PC-9 (cell line): ENCODE measurements around the gene CTSW. TPM values are rescaled to one million over a fixed set of nuclear protein-coding genes. Genes with fewer than 3 reads are reported as not detected.

Experiments
- BruUV-seq: library from RNA; stranded (reverse); fragments of 400-500 nt; replicated peaks from 2 replicates; lab custom pipeline; 2021; lab: Mats Ljungman, UMichigan
- CTCF ChIA-PET: fragments of 300-600 bp; sonication (Branson Sonifier 250); formaldehyde crosslinking; loops from one replicate; lab custom pipeline; 2022; ENCODE audit warnings: antibody characterized with exemption; lab: Charles Lee
- POLR2A ChIA-PET: fragments of 300-600 bp; sonication (Branson Sonifier 250); formaldehyde crosslinking; loops from one replicate; lab custom pipeline; 2022; ENCODE audit warnings: antibody characterized with exemption; ENCODE audit not compliant: unreplicated experiment; lab: Charles Lee
- DNase-seq, 2 experiments: peaks; one replicate each; pipeline versions ENCODE4 v3.0.0 to v3.0.0-alpha.2; 2015 to 2022; ENCODE audit warnings: mixed read lengths in 1 of 2
- H2AFZ ChIP-seq: fragments of 200-600 bp; sonication (generic); 2 replicates; pipeline ENCODE4 v1.8.1; 2017; ENCODE audit warnings: antibody characterized with exemption
- H3F3A ChIP-seq: fragments of 200-600 bp; sonication (generic); 2 replicates; pipeline ENCODE4 v1.8.1; 2017; ENCODE audit warnings: antibody characterized with exemption, mild to moderate bottlenecking, low read depth; ENCODE audit not compliant: insufficient read depth
- H3K27ac ChIP-seq: fragments of 200-600 bp; sonication (generic); 2 replicates; pipeline ENCODE4 v1.6.1; 2016; ENCODE audit warnings: mixed run types
- H3K27me3 ChIP-seq: fragments of 200-600 bp; sonication (generic); 2 replicates; pipeline ENCODE4 v1.6.1; 2016; ENCODE audit warnings: low read depth, mixed run types; ENCODE audit not compliant: insufficient read depth
- H3K36me3 ChIP-seq: fragments of 200-600 bp; sonication (generic); 2 replicates; pipeline ENCODE4 v1.6.1; 2016; ENCODE audit warnings: low read depth, mixed run types
- H3K4me1 ChIP-seq: fragments of 200-600 bp; sonication (generic); replicated peaks from 2 replicates; pipeline ENCODE4 v1.6.1; 2016; ENCODE audit warnings: mixed run types; ENCODE audit not compliant: insufficient read depth
- H3K4me2 ChIP-seq: fragments of 200-600 bp; sonication (generic); 2 replicates; pipeline ENCODE4 v1.6.1; 2017; ENCODE audit warnings: mixed run types
- H3K4me3 ChIP-seq: fragments of 200-600 bp; sonication (generic); 2 replicates; pipeline ENCODE4 v1.6.1; 2016; ENCODE audit warnings: mixed run types
- H3K79me2 ChIP-seq: fragments of 200-600 bp; sonication (generic); 2 replicates; pipeline ENCODE4 v1.6.1; 2017; ENCODE audit warnings: low read depth, mixed run types
- H3K9me2 ChIP-seq: fragments of 200-600 bp; sonication (generic); 2 replicates; pipeline ENCODE4 v1.8.1; 2017; ENCODE audit warnings: mild to moderate bottlenecking; ENCODE audit not compliant: insufficient read depth
- H3K9me3 ChIP-seq: fragments of 200-600 bp; sonication (generic); 2 replicates; pipeline ENCODE4 v1.8.1; 2016; ENCODE audit warnings: low read depth; ENCODE audit not compliant: insufficient read depth
- H4K20me1 ChIP-seq: fragments of 200-600 bp; sonication (generic); 2 replicates; pipeline ENCODE4 v1.8.1; 2017; ENCODE audit not compliant: insufficient read depth
- EZH2 ChIP-seq: fragments of 200-600 bp; sonication (generic); IDR thresholded peaks from 2 replicates; pipeline ENCODE4 v1.8.0; 2017; ENCODE audit warnings: antibody characterized with exemption, low read depth
- intact Hi-C: fragments of 100-400 bp; cut with micrococcal nuclease; formaldehyde crosslinking; loops from one replicate; pipeline ENCODE4 v1.10.0; 2022; ENCODE audit not compliant: unreplicated experiment
- total RNA-seq: library from RNA; stranded (reverse); gene quantifications from 2 replicates; pipeline ENCODE4 v1.2.3, GENCODE V29; 2021
- TF ChIP-seq, protein P1 (sequence below): fragments of 200-600 bp; sonication (generic); conservative IDR thresholded peaks from 2 replicates; pipeline ENCODE4 v1.6.1; 2017; ENCODE audit warnings: mixed run types, antibody characterized with exemption, mild to moderate bottlenecking, moderate library complexity

The CTSW gene
- total RNA-seq, 1 experiment from 2014 or later, result not detected

DNA sequence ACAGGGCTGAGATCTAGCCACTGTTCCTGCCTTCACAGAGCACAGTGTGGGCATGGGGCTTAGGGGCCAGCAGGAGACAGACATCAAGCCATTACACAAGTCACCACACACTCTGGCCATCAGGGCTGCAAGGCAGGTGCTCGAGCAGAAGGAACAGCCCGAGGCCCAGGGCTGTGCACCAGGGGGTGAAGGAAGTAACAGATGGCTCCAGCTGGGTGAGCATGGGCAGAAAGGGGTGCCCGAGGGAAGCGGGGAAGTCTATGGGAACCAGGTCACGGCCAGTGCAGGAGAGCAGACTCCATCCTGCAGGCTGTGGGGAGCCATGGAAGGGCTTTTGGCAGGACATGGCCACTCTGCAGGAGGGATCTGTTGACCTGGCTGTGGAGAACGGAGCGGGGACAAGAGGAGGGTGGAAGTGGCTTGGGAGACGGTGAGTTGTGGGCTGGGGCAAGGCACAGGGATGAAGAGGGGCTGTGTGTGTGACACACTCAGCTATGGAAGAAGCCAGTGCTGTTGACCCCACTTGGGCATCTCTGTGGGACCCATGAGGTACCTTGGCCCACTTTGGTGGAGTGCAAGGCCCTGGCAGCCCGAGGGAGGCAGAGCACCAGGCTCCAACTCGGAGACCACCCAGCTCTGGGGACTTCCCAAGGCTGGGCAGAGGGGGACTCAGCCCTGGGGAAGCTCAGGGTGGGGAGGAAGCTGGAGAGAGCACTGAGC is 35.6 kb downstream of the CTSW start:
- peak overlapping the region; percentile 89; the same call in 1 of the 2 replicates for H3K4me3 ChIP-seq
- no peaks in the 10 kb centered on the region for H3K36me3 ChIP-seq
- no TSS peak for BruUV-seq
- intact Hi-C loops, result loop anchor here (1.0 to 5.0 kb wide), 2 partner anchors 12 to 358 kb away; partner anchors contain the start of gene LTBP3
- TF ChIP-seq, protein P1, sequence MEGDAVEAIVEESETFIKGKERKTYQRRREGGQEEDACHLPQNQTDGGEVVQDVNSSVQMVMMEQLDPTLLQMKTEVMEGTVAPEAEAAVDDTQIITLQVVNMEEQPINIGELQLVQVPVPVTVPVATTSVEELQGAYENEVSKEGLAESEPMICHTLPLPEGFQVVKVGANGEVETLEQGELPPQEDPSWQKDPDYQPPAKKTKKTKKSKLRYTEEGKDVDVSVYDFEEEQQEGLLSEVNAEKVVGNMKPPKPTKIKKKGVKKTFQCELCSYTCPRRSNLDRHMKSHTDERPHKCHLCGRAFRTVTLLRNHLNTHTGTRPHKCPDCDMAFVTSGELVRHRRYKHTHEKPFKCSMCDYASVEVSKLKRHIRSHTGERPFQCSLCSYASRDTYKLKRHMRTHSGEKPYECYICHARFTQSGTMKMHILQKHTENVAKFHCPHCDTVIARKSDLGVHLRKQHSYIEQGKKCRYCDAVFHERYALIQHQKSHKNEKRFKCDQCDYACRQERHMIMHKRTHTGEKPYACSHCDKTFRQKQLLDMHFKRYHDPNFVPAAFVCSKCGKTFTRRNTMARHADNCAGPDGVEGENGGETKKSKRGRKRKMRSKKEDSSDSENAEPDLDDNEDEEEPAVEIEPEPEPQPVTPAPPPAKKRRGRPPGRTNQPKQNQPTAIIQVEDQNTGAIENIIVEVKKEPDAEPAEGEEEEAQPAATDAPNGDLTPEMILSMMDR, result no peak
- no peak for TF ChIP-seq EZH2
- H3K9me2 ChIP-seq, result no peaks in the 10 kb centered on the region
- CTCF ChIA-PET, result interaction anchor here (0.9 to 1.4 kb wide), 2 partner anchors 25 to 27 kb away, joined by 9 read pairs; partner anchors contain the start of gene FIBP
- no peaks in the 10 kb centered on the region for H4K20me1 ChIP-seq
- H3K9me3 ChIP-seq, result no peaks in the 10 kb centered on the region
- POLR2A ChIA-PET, result interaction anchor here (0.6 to 1.6 kb wide), 9 partner anchors 12 to 486 kb away, joined by 3 to 34 read pairs (median 6); partner anchors contain the start of genes CCDC85B, FIBP and FOSL1
- peak overlapping the region; percentile 90 for H3K27ac ChIP-seq
- H3K4me1 ChIP-seq, result peaks cover 77% of the 10 kb centered on the region
- no peaks in the 10 kb centered on the region for H3K27me3 ChIP-seq
- DNase-seq, result peak in 1 of 2 experiments; percentile 71
- peak overlapping the region; percentile 90 for H3K4me2 ChIP-seq
- peaks cover 57% of the 10 kb centered on the region for H3F3A ChIP-seq
- peaks cover 36% of the 10 kb centered on the region for H3K79me2 ChIP-seq
- H2AFZ ChIP-seq, result no peak overlapping the region

DNA sequence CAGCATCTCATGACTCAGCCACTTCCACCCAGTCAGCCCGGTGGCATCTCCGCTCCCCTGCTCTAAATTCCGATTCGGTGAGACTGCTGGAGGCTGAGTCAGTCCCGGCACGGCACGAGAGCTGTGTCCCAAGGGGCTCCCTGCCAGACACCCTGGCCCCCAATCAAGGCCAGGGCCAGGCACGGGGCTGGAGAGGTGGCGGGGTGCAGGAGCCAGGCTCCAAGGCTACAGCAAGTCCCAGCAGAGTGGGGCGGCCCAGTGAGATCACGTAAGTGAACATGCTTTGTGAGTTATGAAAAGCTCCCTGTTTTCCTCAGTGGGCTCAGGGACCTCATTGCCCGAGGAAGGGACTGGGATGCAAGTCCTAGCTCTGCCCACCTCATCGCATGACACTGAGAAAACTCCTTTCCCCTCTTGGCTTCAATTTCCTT is 36.2 kb downstream of the CTSW start:
- ChIA-PET CTCF (interaction anchor here (0.6 to 1.4 kb wide), 4 partner anchors 8 to 28 kb away, joined by 6 to 10 read pairs (median 9); partner anchors contain the start of gene FIBP), POLR2A (interaction anchor here (0.6 to 1.6 kb wide), 9 partner anchors 13 to 485 kb away, joined by 3 to 34 read pairs (median 5); partner anchors contain the start of genes CCDC85B, FIBP and FOSL1)
- Histone ChIP-seq H3K79me2 (peaks cover 41% of the 10 kb centered on the region), H3F3A (peaks cover 52% of the 10 kb centered on the region), H3K27ac (peak overlapping the region; percentile 90), H3K9me2 (no peaks in the 10 kb centered on the region), H3K4me1 (peaks cover 79% of the 10 kb centered on the region), H3K4me3 (peak overlapping the region; percentile 89), H3K9me3 (no peaks in the 10 kb centered on the region), H3K4me2 (peak overlapping the region; percentile 90), H4K20me1 (no peaks in the 10 kb centered on the region), H2AFZ (no peak overlapping the region), H3K27me3 (no peaks in the 10 kb centered on the region), H3K36me3 (no peaks in the 10 kb centered on the region)
- TF ChIP-seq, protein P1, result no peak
- no peak for TF ChIP-seq EZH2
- no TSS peak for BruUV-seq
- intact Hi-C loops, result loop anchor here (1.0 to 5.0 kb wide), 3 partner anchors 13 to 359 kb away; partner anchors contain the start of genes CFL1 and LTBP3
- DNase-seq, result peak; percentile 96 to 97

DNA sequence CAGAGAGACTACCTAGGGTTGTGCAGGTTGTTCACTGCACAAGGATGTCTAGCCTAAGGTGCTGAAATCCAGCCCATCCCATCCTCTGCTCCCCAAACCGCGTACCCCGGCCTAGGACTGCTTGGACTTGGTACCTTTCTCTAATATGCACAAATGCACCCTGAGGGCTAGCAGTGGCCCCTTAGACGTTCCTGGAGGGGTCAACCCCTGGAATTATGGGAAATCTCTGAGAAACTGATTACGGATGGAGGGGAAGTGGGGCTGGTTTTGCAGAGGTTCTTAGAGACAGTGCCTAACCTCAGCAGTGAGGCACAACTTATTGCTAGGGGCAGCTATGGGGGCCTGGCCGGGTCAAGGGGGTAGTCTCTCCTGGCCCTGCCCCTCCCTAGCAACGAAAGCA is 36.8 kb downstream of the CTSW start:
- intact Hi-C loops, result loop anchor here (2.0 to 5.0 kb wide), 2 partner anchors 58 to 359 kb away; partner anchors contain the start of genes CFL1 and LTBP3
- no peaks in the 10 kb centered on the region for H3K27me3 ChIP-seq
- no peaks in the 10 kb centered on the region for H3K36me3 ChIP-seq
- POLR2A ChIA-PET, result interaction anchor here (0.6 to 1.6 kb wide), 7 partner anchors 14 to 323 kb away, joined by 3 to 34 read pairs (median 5); partner anchors contain the start of genes CCDC85B, FIBP and FOSL1
- DNase-seq, result no peak
- no TSS peak for BruUV-seq
- H3K4me2 ChIP-seq, result peak overlapping the region; percentile 90
- H3K4me3 ChIP-seq, result peak overlapping the region; percentile 89
- H3K9me2 ChIP-seq, result no peaks in the 10 kb centered on the region
- H3F3A ChIP-seq, result peaks cover 47% of the 10 kb centered on the region
- no peaks in the 10 kb centered on the region for H3K9me3 ChIP-seq
- no peaks in the 10 kb centered on the region for H4K20me1 ChIP-seq
- TF ChIP-seq EZH2, result no peak
- TF ChIP-seq, protein P1, result no peak
- H3K27ac ChIP-seq, result peak overlapping the region; percentile 90
- no peak overlapping the region for H2AFZ ChIP-seq
- CTCF ChIA-PET, result interaction anchor here (0.6 to 1.4 kb wide), 3 partner anchors 9 to 28 kb away, joined by 6 to 10 read pairs (median 9); partner anchors contain the start of gene FIBP
- peaks cover 42% of the 10 kb centered on the region for H3K79me2 ChIP-seq
- H3K4me1 ChIP-seq, result peaks cover 75% of the 10 kb centered on the region
